Measurements from ENCODE around the gene FKBP11. TPM values are rescaled to one million over a fixed set of nuclear protein-coding genes. Genes with fewer than 3 reads are reported as not detected.

The FKBP11 gene
- total RNA-seq, 1 donor from 2014 or later, result 19.5 TPM

GRCh38 chr12:48901278-48901677 is 24.0 kb downstream of the FKBP11 start:
- no peaks in the 10 kb centered on the region for H3K27me3 ChIP-seq
- no peak for TF ChIP-seq CTCF (IDR thresholded peaks at IDR 0.05)
- intact Hi-C loops (cut with DNase I), result no loop called here

GRCh38 chr12:48899651-48900050 is 25.6 kb downstream of the FKBP11 start:
- intact Hi-C loops (cut with DNase I), result no loop called here
- no peak overlapping the region for H3K4me3 ChIP-seq
- no peak overlapping the region for H3K27ac ChIP-seq
- H3K36me3 ChIP-seq, result no peaks in the 10 kb centered on the region
- no peaks in the 10 kb centered on the region for H3K27me3 ChIP-seq
- no peaks in the 10 kb centered on the region for H3K4me1 ChIP-seq
- no peak for ATAC-seq
- H3K9me3 ChIP-seq, result no peaks in the 10 kb centered on the region
- DNase-seq, result no peak
- no peak for TF ChIP-seq CTCF (IDR thresholded peaks at IDR 0.05)

More at GRCh38 chr12:48901278-48901677, 24.0 kb downstream of the FKBP11 start:
- Histone ChIP-seq H3K9me3 (no peaks in the 10 kb centered on the region), H3K4me3 (no peak overlapping the region), H3K36me3 (no peaks in the 10 kb centered on the region), H3K4me1 (no peaks in the 10 kb centered on the region), H3K27ac (no peak overlapping the region)
- no peak for ATAC-seq
- no peak for DNase-seq

- no peak for TF ChIP-seq CTCF (IDR thresholded peaks at IDR 0.05)
- ATAC-seq (no peak), DNase-seq (no peak)
- Histone ChIP-seq H3K27me3 (peaks cover 18% of the 10 kb centered on the region), H3K4me1 (peaks cover 8% of the 10 kb centered on the region), H3K27ac (no peak overlapping the region), H3K4me3 (no peak overlapping the region), H3K36me3 (no peaks in the 10 kb centered on the region), H3K9me3 (no peaks in the 10 kb centered on the region)
- intact Hi-C loops (cut with DNase I), result loop anchor here (5.0 kb wide), 1 partner anchor 42 kb away; the partner anchor contains the start of gene DDX23
Observed at GRCh38 chr12:48894271-48894670, 31.0 kb downstream of the FKBP11 start.

- peak overlapping the region; percentile 21 for H3K4me3 ChIP-seq
- peak; percentile 96 for ATAC-seq
- H3K27me3 ChIP-seq, result peaks cover 18% of the 10 kb centered on the region
- peak; percentile 89 for DNase-seq
- peak; percentile 95 for TF ChIP-seq CTCF (IDR thresholded peaks at IDR 0.05)
- peaks cover 8% of the 10 kb centered on the region for H3K4me1 ChIP-seq
- H3K27ac ChIP-seq, result no peak overlapping the region
- no peaks in the 10 kb centered on the region for H3K9me3 ChIP-seq
- no peaks in the 10 kb centered on the region for H3K36me3 ChIP-seq
- intact Hi-C loops (cut with DNase I), result loop anchor here (5.0 kb wide), 1 partner anchor 39 kb away; the partner anchor contains the start of gene DDX23
Observed at GRCh38 chr12:48890657-48891418, 34.5 kb downstream of the FKBP11 start.

- DNase-seq (no peak), ATAC-seq (no peak)
- H3K4me1 ChIP-seq, result peaks cover 8% of the 10 kb centered on the region
- peaks cover 18% of the 10 kb centered on the region for H3K27me3 ChIP-seq
- H3K36me3 ChIP-seq, result no peaks in the 10 kb centered on the region
- no peak overlapping the region for H3K4me3 ChIP-seq
- H3K9me3 ChIP-seq, result no peaks in the 10 kb centered on the region
- no peak for TF ChIP-seq CTCF (IDR thresholded peaks at IDR 0.05)
- intact Hi-C loops (cut with DNase I), result loop anchor here (5.0 kb wide), 1 partner anchor 37 kb away; the partner anchor contains the start of gene DDX23
- H3K27ac ChIP-seq, result no peak overlapping the region
Observed at GRCh38 chr12:48889679-48890078, 35.6 kb downstream of the FKBP11 start.

All from upper lobe of right lung (tissue), 1 donor.